Glutamatergic neuron (in vitro differentiated cells): Measurements from ENCODE around the gene NUAK1. TPM values are rescaled to one million over a fixed set of nuclear protein-coding genes. Genes with fewer than 3 reads are reported as not detected.

ENCODE experiments used
- DNase-seq: peaks from one replicate; pipeline ENCODE4 v3.0.0; 2022
- H3K27ac Mint-ChIP-seq: one replicate; pipeline ENCODE4 v1.8.0; 2020; ENCODE audit warnings: mild to moderate bottlenecking, mixed read lengths, inconsistent platforms; ENCODE audit not compliant: unreplicated experiment
- H3K27me3 Mint-ChIP-seq: one replicate; pipeline ENCODE4 v1.8.0; 2020; ENCODE audit warnings: mild to moderate bottlenecking, moderate library complexity, mixed read lengths, inconsistent platforms; ENCODE audit not compliant: unreplicated experiment
- H3K36me3 Mint-ChIP-seq: one replicate; pipeline ENCODE4 v1.8.0; 2020; ENCODE audit warnings: mild to moderate bottlenecking, mixed read lengths, inconsistent platforms; ENCODE audit not compliant: unreplicated experiment
- H3K4me1 Mint-ChIP-seq: one replicate; pipeline ENCODE4 v1.8.0; 2020; ENCODE audit warnings: mild to moderate bottlenecking, low read depth, mixed read lengths, inconsistent platforms; ENCODE audit not compliant: unreplicated experiment
- H3K4me3 Mint-ChIP-seq: one replicate; pipeline ENCODE4 v1.8.0; 2020; ENCODE audit warnings: mild to moderate bottlenecking, mixed read lengths, inconsistent platforms; ENCODE audit not compliant: unreplicated experiment
- H3K9me3 Mint-ChIP-seq: one replicate; pipeline ENCODE4 v1.8.0; 2020; ENCODE audit warnings: mild to moderate bottlenecking, moderate library complexity, mixed read lengths, inconsistent platforms; ENCODE audit not compliant: unreplicated experiment
- CTCF ChIP-seq: fragments of 200-600 bp; sonication (generic); IDR thresholded peaks from one replicate; pipeline ENCODE4 v1.5.0; 2021; ENCODE audit not compliant: partially characterized antibody, unreplicated experiment
- total RNA-seq: library from RNA; stranded (reverse); fragmentation: NEBNext Ultra II Directional; extraction: Animal tissue kit (Norgen Biotek cat#: 25700); gene quantifications from one replicate; pipeline ENCODE4 v1.2.1, GENCODE V29; 2021; ENCODE audit not compliant: unreplicated experiment

Gene NUAK1
- total RNA-seq, 1 donor from 2014 or later: 18.8 TPM

- no peak for DNase-seq
- Mint-ChIP-seq H3K4me1 (peaks cover 19% of the 10 kb centered on the region), H3K27ac (no peak overlapping the region), H3K27me3 (no peaks in the 10 kb centered on the region), H3K4me3 (no peak overlapping the region), H3K36me3 (peaks cover 5% of the 10 kb centered on the region), H3K9me3 (peaks cover 6% of the 10 kb centered on the region)
- TF ChIP-seq CTCF: no peak
Measured at GRCh38 chr12:106045251-106045674, 93.5 kb downstream of the NUAK1 start.

- DNase-seq: no peak
- Mint-ChIP-seq H3K27ac (no peak overlapping the region), H3K9me3 (peaks cover 6% of the 10 kb centered on the region)
Measured at GRCh38 chr12:106044773-106045172, 94.0 kb downstream of the NUAK1 start.

GRCh38 chr12:106042037-106042436, 96.7 kb downstream of the NUAK1 start:
- no peak overlapping the region for H3K27ac Mint-ChIP-seq
- peaks cover 10% of the 10 kb centered on the region for H3K36me3 Mint-ChIP-seq
- no peak for TF ChIP-seq CTCF
- H3K27me3 Mint-ChIP-seq: no peaks in the 10 kb centered on the region
- no peak overlapping the region for H3K4me3 Mint-ChIP-seq
- H3K9me3 Mint-ChIP-seq: no peaks in the 10 kb centered on the region
- no peak for DNase-seq
- peaks cover 4% of the 10 kb centered on the region for H3K4me1 Mint-ChIP-seq

More at GRCh38 chr12:106044773-106045172, 94.0 kb downstream of the NUAK1 start:
- no peak for TF ChIP-seq CTCF
- peaks cover 14% of the 10 kb centered on the region for H3K4me1 Mint-ChIP-seq
- H3K27me3 Mint-ChIP-seq: no peaks in the 10 kb centered on the region
- H3K36me3 Mint-ChIP-seq: peaks cover 5% of the 10 kb centered on the region
- H3K4me3 Mint-ChIP-seq: no peak overlapping the region

- DNase-seq: no peak
- Mint-ChIP-seq H3K9me3 (no peaks in the 10 kb centered on the region), H3K27me3 (peaks cover 2% of the 10 kb centered on the region), H3K27ac (no peak overlapping the region), H3K4me1 (peaks cover 4% of the 10 kb centered on the region), H3K4me3 (no peak overlapping the region), H3K36me3 (peaks cover 10% of the 10 kb centered on the region)
- TF ChIP-seq CTCF: no peak
Measured at GRCh38 chr12:106040521-106040920, 98.2 kb downstream of the NUAK1 start.

GRCh38 chr12:106039646-106040404, 98.9 kb downstream of the NUAK1 start:
- Mint-ChIP-seq H3K4me3 (no peak overlapping the region), H3K4me1 (peaks cover 3% of the 10 kb centered on the region), H3K9me3 (no peaks in the 10 kb centered on the region), H3K36me3 (peaks cover 10% of the 10 kb centered on the region), H3K27me3 (peaks cover 2% of the 10 kb centered on the region), H3K27ac (no peak overlapping the region)
- TF ChIP-seq CTCF: no peak
- no peak for DNase-seq
